ENCODE results near the gene MGAT4C. TPM values are rescaled to one million over a fixed set of nuclear protein-coding genes. Genes with fewer than 3 reads are reported as not detected.
"Not testable (repeated sequence)": the region's sequence is repeated elsewhere in the genome, so short reads cannot be mapped to it uniquely, and the experiment has no call there.

The MGAT4C gene
- total RNA-seq, 2 experiments from 2014 or later = not detected

DNA sequence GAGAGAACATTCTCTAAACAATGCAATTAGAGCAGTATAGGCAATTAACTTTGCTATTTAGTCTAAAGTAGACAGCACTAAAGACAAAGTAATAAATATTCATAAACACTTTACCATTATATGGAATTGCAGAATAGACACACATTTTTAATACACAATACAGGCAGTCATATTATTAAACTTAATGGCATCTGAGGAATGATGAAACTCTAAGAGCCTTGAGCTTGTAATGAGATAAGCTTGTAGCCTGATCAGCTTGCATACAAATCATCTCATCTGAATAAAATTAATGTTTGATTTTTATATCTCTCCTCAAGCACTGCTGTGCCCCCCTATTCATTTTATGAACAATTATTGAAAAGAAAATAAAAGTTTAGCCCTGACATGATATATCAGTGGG lies 107.6 kb downstream of the MGAT4C start:
- Mint-ChIP-seq H3K4me3 (no peak overlapping the region), H3K27ac (no peak overlapping the region), H3K27me3 (ENCODE audit: low read depth) (no peaks in the 10 kb centered on the region), H3K4me1 (ENCODE audit: low read depth) (no peaks in the 10 kb centered on the region), H3K9me3 (no peaks in the 10 kb centered on the region), H3K36me3 (ENCODE audit: low read depth) (no peaks in the 10 kb centered on the region)
- CTCF ChIA-PET = no interaction called here
- intact Hi-C loops (cut with micrococcal nuclease) = no loop called here
- no peak for DNase-seq

DNA sequence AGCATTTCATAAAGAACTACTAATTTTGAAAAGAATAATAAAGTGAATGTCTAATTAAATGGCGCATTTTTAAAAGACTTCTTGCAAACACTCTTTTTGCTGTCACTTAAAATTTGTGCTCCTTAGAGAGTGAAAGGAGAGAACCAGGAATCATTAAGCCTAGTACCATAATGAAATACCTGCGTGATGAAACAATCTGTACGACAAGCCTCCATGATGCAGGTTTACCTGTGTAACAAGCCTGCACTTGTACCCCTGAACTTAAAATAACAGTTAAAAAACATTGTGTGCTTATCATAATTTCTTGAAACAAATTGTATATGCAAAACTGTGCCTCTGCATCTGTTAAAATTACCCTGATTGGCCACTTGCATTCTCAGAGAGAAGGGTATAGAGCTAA lies 108.1 kb downstream of the MGAT4C start:
- no peaks in the 10 kb centered on the region for H3K4me1 Mint-ChIP-seq (ENCODE audit: low read depth)
- no peak for DNase-seq
- no peaks in the 10 kb centered on the region for H3K27me3 Mint-ChIP-seq (ENCODE audit: low read depth)
- no peaks in the 10 kb centered on the region for H3K9me3 Mint-ChIP-seq
- H3K27ac Mint-ChIP-seq = no peak overlapping the region
- CTCF ChIA-PET = no interaction called here
- no peaks in the 10 kb centered on the region for H3K36me3 Mint-ChIP-seq (ENCODE audit: low read depth)
- no peak overlapping the region for H3K4me3 Mint-ChIP-seq
- intact Hi-C loops (cut with micrococcal nuclease) = no loop called here

DNA sequence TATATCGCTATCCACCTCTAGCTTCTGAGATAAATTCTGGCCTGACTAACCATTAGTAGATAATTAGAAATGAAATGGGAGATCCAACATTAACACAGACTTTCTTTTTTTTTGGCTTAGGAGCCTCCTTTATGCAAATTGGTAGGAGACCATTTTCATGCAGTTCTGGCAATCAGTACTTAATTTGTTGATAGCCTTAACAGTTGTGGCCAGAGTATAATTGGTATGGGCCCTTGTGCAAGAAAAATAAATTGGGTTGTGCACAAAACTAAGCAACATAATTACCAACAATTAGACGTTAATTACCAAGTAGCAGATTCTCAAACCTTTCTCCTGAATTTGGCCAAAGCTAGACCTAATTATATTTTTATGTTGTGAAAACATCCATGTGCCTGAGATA lies 111.0 kb downstream of the MGAT4C start:
- DNase-seq = no peak
- H3K27me3 Mint-ChIP-seq (ENCODE audit: low read depth) = no peaks in the 10 kb centered on the region
- H3K4me3 Mint-ChIP-seq = no peak overlapping the region
- H3K27ac Mint-ChIP-seq = no peak overlapping the region
- no peaks in the 10 kb centered on the region for H3K4me1 Mint-ChIP-seq (ENCODE audit: low read depth)
- CTCF ChIA-PET = no interaction called here
- no peaks in the 10 kb centered on the region for H3K36me3 Mint-ChIP-seq (ENCODE audit: low read depth)
- intact Hi-C loops (cut with micrococcal nuclease) = no loop called here
- H3K9me3 Mint-ChIP-seq = no peaks in the 10 kb centered on the region

DNA sequence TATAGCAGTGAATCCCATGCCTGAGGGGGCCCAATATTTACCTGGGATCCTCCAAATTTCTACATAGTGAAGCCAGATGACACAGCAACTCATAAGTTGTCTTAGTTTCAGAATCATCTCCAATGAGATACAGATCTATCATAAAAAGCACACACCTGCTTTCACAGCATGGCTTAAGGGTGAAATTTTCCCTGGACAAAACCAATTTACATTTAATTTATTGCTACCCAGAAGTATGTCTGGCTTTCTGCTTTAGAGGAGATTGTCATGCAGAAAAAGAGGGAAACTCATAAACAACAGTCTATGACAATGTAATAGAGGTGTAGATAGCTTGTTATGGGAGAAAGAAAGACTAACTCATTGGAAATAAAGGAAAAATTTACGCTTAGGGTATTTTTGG lies 113.0 kb downstream of the MGAT4C start:
- Mint-ChIP-seq H3K27ac (no peak overlapping the region), H3K36me3 (ENCODE audit: low read depth) (no peaks in the 10 kb centered on the region), H3K4me1 (ENCODE audit: low read depth) (no peaks in the 10 kb centered on the region), H3K4me3 (no peak overlapping the region), H3K27me3 (ENCODE audit: low read depth) (no peaks in the 10 kb centered on the region), H3K9me3 (no peaks in the 10 kb centered on the region)
- CTCF ChIA-PET = no interaction called here
- intact Hi-C loops (cut with micrococcal nuclease) = no loop called here
- DNase-seq = no peak

DNA sequence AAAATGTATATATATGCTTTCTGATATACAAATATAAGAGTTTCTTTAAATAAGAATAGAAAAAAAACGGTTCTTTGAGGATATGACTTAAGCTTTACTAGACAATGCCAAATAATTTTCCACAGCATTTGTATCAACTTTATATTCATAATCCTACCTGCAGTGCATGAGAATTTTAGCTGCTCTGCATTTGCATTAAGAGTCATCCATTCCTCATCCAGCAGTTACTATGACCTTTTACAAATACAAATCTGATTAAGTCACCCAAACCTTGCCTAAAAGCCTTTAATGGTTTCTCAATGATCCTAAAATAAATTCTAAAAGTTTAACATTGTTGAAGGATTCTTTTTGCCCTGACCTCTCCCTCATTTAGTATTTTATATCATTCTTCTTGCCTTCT lies 116.5 kb downstream of the MGAT4C start:
- Mint-ChIP-seq H3K36me3 (ENCODE audit: low read depth) (no peaks in the 10 kb centered on the region), H3K4me3 (no peak overlapping the region), H3K4me1 (ENCODE audit: low read depth) (no peaks in the 10 kb centered on the region), H3K9me3 (no peaks in the 10 kb centered on the region), H3K27me3 (ENCODE audit: low read depth) (no peaks in the 10 kb centered on the region), H3K27ac (no peak overlapping the region)
- CTCF ChIA-PET = no interaction called here
- intact Hi-C loops (cut with micrococcal nuclease) = no loop called here
- no peak for DNase-seq

DNA sequence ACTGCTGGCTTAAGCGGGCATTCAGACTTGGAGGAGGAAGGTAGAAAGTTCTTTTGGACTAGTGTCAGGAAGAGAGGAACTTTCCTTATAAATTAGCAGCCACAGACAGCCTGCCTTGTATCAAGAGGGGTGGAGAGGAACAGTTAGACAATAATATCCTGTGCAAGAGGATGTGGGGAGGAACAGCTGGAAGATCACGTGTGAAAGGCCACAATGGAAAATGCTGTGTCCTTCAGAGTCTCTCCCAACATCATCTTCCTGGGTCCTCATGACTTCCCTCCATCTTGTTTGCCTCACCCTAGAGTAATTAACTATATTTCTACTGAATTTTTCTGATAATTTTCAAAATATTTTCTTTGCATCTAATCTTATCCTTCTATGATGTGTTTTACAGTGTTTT lies 117.4 kb downstream of the MGAT4C start:
- CTCF ChIA-PET = no interaction called here
- Mint-ChIP-seq H3K9me3 (no peaks in the 10 kb centered on the region), H3K4me3 (no peak overlapping the region), H3K27ac (no peak overlapping the region), H3K36me3 (ENCODE audit: low read depth) (no peaks in the 10 kb centered on the region), H3K4me1 (ENCODE audit: low read depth) (no peaks in the 10 kb centered on the region), H3K27me3 (ENCODE audit: low read depth) (no peaks in the 10 kb centered on the region)
- intact Hi-C loops (cut with micrococcal nuclease) = no loop called here
- no peak for DNase-seq

DNA sequence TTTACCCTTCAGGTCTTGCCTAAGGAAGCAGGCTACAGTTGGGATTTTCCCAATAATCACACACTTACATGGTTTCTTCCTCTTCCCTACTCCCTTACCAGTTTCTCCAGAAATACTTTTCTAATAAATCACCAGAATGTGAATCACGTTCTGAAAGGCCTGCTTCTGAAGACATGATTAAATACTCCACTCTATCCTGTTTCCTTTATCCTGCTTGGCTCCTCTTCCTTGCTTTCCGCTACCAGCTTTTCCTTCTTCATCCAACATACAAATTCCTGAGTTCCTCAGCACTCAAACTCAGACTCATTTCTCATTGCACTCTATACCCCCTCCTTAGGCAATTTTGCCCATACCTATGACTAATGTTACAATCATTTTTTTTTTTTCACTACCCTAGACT lies 118.3 kb downstream of the MGAT4C start:
- Mint-ChIP-seq H3K27me3 (ENCODE audit: low read depth) (no peaks in the 10 kb centered on the region), H3K36me3 (ENCODE audit: low read depth) (no peaks in the 10 kb centered on the region), H3K9me3 (no peaks in the 10 kb centered on the region), H3K4me3 (no peak overlapping the region), H3K27ac (no peak overlapping the region), H3K4me1 (ENCODE audit: low read depth) (no peaks in the 10 kb centered on the region)
- DNase-seq = no peak
- CTCF ChIA-PET = no interaction called here
- intact Hi-C loops (cut with micrococcal nuclease) = no loop called here

DNA sequence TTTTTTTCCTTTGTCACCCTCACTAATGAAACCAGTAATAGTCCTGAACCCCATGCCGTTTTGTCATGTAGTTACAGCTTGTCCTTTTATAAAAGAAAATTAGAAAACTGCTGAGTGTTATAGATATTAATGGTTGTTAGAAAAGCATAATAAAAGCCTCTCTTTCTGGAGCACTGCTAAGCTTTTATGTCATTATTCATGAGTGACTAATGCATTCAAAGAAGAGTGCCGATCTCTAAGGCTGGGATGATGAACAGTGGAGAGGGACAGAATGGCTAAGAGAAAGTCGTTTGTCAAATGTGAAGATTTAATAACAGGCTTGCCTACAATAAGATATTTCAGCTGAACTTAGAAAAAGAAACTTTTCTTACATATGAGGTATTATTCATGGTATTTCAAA lies 121.6 kb downstream of the MGAT4C start:
- intact Hi-C loops (cut with micrococcal nuclease) = no loop called here
- no peaks in the 10 kb centered on the region for H3K27me3 Mint-ChIP-seq (ENCODE audit: low read depth)
- no peaks in the 10 kb centered on the region for H3K4me1 Mint-ChIP-seq (ENCODE audit: low read depth)
- H3K9me3 Mint-ChIP-seq = no peaks in the 10 kb centered on the region
- H3K27ac Mint-ChIP-seq = no peak overlapping the region
- DNase-seq = no peak
- CTCF ChIA-PET = no interaction called here
- no peak overlapping the region for H3K4me3 Mint-ChIP-seq
- H3K36me3 Mint-ChIP-seq (ENCODE audit: low read depth) = no peaks in the 10 kb centered on the region

DNA sequence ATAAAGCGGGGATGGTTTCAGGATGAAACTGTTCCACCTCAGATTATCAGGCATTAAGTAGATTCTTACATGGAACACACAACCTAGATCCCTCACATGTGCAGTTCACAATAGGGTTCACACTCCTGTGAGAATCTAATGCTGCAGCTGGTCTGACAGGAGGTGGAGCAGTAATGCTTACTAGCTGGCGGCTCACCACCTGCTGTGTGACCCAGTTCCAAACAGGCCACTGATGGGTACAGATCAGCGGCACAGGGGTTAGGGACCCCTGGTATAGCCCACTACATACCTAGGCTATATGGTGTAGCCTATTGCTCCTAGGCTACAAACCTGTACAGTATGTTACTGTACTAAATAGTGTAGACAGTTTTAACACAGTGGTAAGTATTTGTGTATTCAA lies 129.3 kb downstream of the MGAT4C start:
- not testable (repeated sequence) for H3K36me3 Mint-ChIP-seq (ENCODE audit: low read depth); H3K4me1 Mint-ChIP-seq (ENCODE audit: low read depth); H3K27me3 Mint-ChIP-seq (ENCODE audit: low read depth)

DNA sequence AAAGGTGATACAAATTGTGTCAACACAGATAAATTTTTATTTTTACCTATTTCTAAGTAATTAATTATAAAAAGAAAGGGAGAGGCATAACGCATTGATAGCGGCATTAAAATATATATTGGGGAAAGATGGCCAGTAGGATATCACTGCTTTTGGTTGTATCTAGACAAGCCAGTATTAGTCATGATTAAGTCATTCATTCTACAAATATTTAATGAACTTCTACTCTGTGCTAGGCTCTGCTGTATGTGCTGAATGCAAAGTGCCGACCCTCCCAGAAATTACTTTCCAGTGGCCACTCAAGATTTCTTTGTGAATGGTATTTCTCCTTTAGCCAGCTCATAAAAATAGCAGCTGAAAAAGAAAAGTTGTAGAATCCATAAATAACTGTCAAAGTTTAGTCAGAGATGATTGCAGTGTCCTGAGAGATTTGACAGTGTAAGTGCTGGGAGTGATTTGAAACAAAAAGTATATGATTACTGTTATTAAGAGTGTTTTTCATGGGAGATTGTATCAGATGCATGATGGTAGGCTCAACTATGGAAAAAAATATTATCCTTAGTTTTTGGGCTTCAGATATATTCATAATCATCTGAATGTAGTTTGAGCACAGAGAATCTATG lies 133.2 kb downstream of the MGAT4C start:
- no peak overlapping the region for H3K27ac Mint-ChIP-seq
- CTCF ChIA-PET = no interaction called here
- intact Hi-C loops (cut with micrococcal nuclease) = no loop called here
- no peaks in the 10 kb centered on the region for H3K4me1 Mint-ChIP-seq (ENCODE audit: low read depth)
- no peaks in the 10 kb centered on the region for H3K27me3 Mint-ChIP-seq (ENCODE audit: low read depth)
- DNase-seq = no peak
- no peak overlapping the region for H3K4me3 Mint-ChIP-seq
- H3K9me3 Mint-ChIP-seq = peaks cover 3% of the 10 kb centered on the region
- no peaks in the 10 kb centered on the region for H3K36me3 Mint-ChIP-seq (ENCODE audit: low read depth)

More for the DNA sequence above, 129.3 kb downstream of the MGAT4C start:
- CTCF ChIA-PET; H3K4me3 Mint-ChIP-seq; intact Hi-C loops (cut with micrococcal nuclease); DNase-seq; H3K9me3 Mint-ChIP-seq; H3K27ac Mint-ChIP-seq: not testable (repeated sequence)

DNA sequence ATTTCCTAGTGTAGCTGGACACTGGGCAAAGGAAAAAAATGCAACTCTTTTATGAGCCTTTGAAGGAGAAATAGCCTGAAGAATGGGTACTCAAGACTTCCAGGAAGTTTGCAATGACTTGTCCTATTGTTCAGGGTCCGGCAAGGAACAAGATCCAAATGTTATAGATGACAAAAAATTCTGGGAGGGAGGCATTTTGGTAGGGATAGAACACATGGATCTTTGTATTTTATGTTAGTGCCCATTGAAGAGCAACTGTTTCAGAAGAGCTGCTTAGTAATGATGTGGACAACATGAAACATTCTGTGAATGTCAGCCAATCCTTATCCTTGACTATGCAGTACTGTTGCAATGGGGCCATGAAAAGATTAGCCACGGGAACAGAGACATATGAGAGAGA lies 138.0 kb downstream of the MGAT4C start:
- CTCF ChIA-PET = no interaction called here

DNA sequence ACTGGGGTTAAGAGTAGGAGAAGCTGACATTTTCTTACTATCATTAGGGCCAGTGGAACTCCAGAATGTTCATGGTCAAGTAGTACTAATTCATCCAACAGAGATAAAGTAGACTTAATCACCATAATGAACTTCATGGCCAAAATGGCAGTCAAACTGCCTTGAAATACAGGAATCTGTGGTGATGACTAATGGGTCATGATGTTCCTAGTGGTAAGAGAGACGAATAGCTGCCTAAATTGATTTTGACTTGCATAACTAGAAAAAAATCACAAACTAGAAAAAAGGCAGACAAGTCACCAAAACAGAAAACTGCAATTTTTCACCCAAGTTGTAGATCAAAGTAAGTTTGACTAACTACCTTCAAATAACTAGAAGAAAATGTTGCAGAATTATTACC lies 138.5 kb downstream of the MGAT4C start:
- no peaks in the 10 kb centered on the region for H3K36me3 Mint-ChIP-seq (ENCODE audit: low read depth)
- H3K27me3 Mint-ChIP-seq (ENCODE audit: low read depth) = no peaks in the 10 kb centered on the region
- intact Hi-C loops (cut with micrococcal nuclease) = no loop called here
- CTCF ChIA-PET = no interaction called here
- no peak for DNase-seq
- no peak overlapping the region for H3K27ac Mint-ChIP-seq
- no peaks in the 10 kb centered on the region for H3K4me1 Mint-ChIP-seq (ENCODE audit: low read depth)
- H3K9me3 Mint-ChIP-seq = peaks cover 5% of the 10 kb centered on the region
- H3K4me3 Mint-ChIP-seq = no peak overlapping the region

More for the DNA sequence above, 138.0 kb downstream of the MGAT4C start:
- intact Hi-C loops (cut with micrococcal nuclease) = no loop called here
- Mint-ChIP-seq H3K4me1 (ENCODE audit: low read depth) (no peaks in the 10 kb centered on the region), H3K27ac (no peak overlapping the region), H3K9me3 (peaks cover 7% of the 10 kb centered on the region), H3K27me3 (ENCODE audit: low read depth) (no peaks in the 10 kb centered on the region), H3K36me3 (ENCODE audit: low read depth) (no peaks in the 10 kb centered on the region), H3K4me3 (no peak overlapping the region)
- no peak for DNase-seq

DNA sequence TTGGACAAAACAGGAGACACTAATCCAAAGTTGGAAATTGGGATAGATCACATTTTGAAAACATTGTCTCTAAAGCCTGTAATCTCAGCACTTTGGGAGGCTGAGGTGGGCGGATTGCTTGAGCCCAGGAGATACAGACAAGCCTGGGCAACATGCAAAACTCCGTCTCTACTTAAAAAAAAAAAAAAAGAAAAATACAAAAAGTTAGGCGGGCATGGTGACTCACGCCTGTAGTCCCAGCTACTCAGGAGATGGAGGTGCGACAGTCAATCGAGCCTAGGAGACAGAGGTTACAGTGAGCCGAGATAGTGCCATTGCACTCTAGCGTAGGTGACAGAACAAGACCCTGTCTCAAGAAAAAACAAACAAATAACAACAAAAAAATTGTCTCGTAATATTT lies 152.1 kb downstream of the MGAT4C start:
- Mint-ChIP-seq H3K27ac (no peak overlapping the region), H3K4me3 (no peak overlapping the region), H3K27me3 (ENCODE audit: low read depth) (no peaks in the 10 kb centered on the region), H3K9me3 (peaks cover 5% of the 10 kb centered on the region), H3K36me3 (ENCODE audit: low read depth) (no peaks in the 10 kb centered on the region), H3K4me1 (ENCODE audit: low read depth) (no peaks in the 10 kb centered on the region)
- intact Hi-C loops (cut with micrococcal nuclease) = no loop called here
- CTCF ChIA-PET = no interaction called here
- no peak for DNase-seq

DNA sequence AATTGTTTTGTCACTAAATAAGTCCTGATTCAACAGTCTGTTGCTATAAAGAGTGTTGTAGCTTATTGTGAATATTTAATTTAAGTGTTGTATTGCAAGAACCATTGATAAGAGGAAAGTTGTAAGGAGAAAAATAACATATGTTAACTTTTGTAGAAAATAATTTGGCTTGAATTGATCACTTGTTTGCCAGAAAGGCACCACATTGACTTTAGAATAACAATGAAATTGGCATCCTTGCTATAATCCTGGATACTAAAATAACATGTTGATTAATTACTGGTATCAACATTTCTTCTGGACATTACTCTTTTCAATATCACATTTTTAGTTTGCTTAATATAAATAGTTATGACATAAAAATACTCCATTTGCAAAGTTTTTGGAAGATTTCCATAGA lies 159.0 kb downstream of the MGAT4C start:
- Mint-ChIP-seq H3K4me3 (no peak overlapping the region), H3K27ac (no peak overlapping the region), H3K4me1 (ENCODE audit: low read depth) (no peaks in the 10 kb centered on the region), H3K36me3 (ENCODE audit: low read depth) (no peaks in the 10 kb centered on the region), H3K9me3 (no peaks in the 10 kb centered on the region), H3K27me3 (ENCODE audit: low read depth) (no peaks in the 10 kb centered on the region)
- DNase-seq = no peak
- intact Hi-C loops (cut with micrococcal nuclease) = no loop called here
- CTCF ChIA-PET = no interaction called here

Data from activated naive CD4-positive, alpha-beta T cell treated with anti-CD3 and anti-CD28 coated beads for 36 hours (primary cell).